Measurements from ENCODE around the gene HABP4. TPM values are rescaled to one million over a fixed set of nuclear protein-coding genes. Genes with fewer than 3 reads are reported as not detected.

HABP4 gene
- polyA plus RNA-seq, 4 donors, result 20.0 to 22.0 (median 21.2) TPM

GRCh38 chr9:96430377-96430776 lies 19.6 kb upstream of the HABP4 start:
- no peak for DNase-seq (ENCODE audit: low read depth in 4 of 4, low spot score in 2 of 4)

DNA sequence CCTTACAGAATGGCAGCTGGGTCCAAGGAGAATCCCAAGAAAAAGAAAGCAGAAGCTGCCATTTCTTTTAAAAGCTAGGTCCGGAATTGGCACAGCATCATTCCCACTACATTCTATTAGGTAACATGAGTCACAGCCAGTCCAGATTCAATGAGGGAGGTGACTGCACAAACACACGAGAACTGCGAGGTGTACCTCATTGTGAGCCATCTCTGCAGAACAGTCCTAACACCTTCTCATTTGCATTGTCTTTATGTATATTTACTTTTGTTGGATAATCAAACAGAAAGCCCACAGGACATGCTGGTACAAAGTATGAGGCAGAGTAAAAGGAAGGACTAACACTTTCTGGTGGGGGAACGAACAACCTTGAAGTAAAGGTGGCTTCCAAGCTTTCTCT lies 14.6 kb upstream of the HABP4 start:
- DNase-seq (ENCODE audit: low read depth in 4 of 4, low spot score in 2 of 4), result no peak

DNA sequence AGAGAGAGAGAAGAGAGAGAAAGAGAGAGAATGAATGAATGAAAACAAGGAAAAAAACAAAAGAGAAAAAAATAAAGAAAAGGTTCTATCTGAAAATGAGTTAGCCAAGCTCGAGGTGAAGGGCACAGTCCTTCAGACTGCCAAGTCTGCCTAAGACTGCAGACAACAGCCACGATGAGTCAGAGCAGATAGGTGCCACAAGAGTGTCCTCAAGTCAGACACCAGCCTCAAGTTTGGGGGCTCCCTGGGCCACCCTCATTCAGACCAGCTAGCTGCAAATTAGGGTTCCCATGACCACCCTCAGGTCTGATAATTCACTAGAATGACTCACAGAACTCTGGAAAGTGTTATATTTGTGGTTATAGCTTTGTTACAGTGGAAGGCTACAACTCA lies 13.9 kb upstream of the HABP4 start:
- DNase-seq (ENCODE audit: low read depth in 4 of 4, low spot score in 2 of 4), result no peak

DNA sequence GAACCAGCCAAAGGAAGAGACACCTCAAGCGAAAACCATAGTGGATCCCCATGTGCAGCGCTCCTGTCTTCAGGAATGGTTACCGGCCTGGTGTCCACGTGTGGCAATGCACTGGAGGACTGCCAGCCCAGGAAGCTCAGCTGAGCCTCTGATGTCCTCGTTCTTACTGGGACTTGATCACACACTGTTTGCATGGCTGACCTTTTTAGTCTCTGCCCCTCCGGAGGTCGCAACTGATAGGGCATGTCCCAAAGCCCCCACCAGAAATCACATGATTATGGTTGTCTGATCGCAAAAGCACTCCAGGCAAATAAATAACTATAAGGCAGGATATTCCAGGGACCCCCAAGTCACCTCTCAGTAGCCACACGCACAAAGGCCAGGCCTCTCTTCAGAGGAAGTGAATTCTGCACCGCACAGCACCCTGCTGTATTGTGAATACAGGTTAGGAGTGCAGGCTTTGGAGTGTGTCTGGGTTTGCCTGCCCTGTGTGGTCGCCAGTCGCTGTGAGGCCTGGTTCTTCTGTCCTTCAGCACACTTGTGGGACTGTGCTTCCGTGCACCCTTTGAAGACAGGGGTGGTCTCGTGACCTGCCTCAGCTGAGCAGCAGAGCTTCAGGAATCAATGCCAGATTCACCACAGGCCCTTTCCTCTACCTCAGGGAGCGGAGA lies 13.4 kb upstream of the HABP4 start:
- no peak for DNase-seq (ENCODE audit: low read depth in 4 of 4, low spot score in 2 of 4)

- DNase-seq (ENCODE audit: low read depth in 4 of 4, low spot score in 2 of 4), result no peak
Measured at GRCh38 chr9:96437454-96437853, 12.5 kb upstream of the HABP4 start.

- DNase-seq (ENCODE audit: low read depth in 4 of 4, low spot score in 2 of 4), result no peak
Measured at GRCh38 chr9:96440671-96441199, 9.2 kb upstream of the HABP4 start.

DNA sequence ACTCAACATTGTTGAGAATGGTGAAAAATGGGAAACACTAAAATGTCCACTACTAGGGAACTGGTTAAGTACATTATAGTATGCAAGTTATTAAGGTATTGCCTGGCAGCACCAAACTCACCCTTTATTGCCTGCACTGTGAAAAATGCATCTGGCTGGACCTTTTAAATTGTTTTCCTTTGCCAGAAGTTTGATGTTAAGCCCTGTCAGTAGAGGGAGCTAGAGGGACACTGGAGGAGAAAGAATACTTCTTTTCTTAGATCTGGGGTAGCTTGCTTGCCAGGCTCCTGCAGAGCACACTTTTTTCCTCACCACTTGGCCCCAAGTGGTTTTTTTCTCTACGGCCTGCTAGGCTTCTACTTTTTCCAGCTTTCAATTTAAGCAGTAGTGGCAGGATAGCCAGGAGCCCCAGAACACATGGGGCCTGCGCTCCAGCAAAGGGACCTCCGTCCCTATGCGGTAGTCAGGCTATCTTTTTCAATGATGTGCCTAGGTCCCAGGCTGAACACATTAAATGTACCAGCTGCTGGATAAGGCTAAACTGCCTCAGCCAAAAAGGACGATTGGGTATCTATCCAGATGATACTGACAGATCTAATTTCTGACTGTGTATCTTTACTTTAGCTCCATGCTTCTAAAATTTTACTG lies 8.0 kb upstream of the HABP4 start:
- no peak for DNase-seq (ENCODE audit: low read depth in 4 of 4, low spot score in 2 of 4)

DNA sequence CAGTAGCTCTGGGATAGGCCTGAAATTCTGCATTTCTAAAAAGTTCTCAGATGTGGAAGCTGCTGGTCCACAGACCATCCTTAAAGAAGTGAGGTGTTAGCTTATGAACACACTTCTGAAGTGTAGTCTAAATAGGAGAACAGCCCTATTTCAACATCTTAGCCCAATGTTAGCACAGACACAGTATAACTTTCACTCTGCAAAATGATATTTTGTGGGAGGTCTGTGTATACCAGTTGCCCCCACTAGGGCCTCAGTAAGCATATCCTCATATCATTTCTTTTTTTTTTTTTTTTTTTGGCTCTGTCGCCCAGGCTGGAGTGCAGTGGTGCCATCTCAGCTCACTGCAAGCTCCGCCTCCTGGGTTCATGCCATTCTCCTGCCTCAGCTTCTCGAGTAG lies 7.5 kb upstream of the HABP4 start:
- no peak for DNase-seq (ENCODE audit: low read depth in 4 of 4, low spot score in 2 of 4)

GRCh38 chr9:96447406-96447805 lies 2.6 kb upstream of the HABP4 start:
- no peak for DNase-seq (ENCODE audit: low read depth in 4 of 4, low spot score in 2 of 4)

DNA sequence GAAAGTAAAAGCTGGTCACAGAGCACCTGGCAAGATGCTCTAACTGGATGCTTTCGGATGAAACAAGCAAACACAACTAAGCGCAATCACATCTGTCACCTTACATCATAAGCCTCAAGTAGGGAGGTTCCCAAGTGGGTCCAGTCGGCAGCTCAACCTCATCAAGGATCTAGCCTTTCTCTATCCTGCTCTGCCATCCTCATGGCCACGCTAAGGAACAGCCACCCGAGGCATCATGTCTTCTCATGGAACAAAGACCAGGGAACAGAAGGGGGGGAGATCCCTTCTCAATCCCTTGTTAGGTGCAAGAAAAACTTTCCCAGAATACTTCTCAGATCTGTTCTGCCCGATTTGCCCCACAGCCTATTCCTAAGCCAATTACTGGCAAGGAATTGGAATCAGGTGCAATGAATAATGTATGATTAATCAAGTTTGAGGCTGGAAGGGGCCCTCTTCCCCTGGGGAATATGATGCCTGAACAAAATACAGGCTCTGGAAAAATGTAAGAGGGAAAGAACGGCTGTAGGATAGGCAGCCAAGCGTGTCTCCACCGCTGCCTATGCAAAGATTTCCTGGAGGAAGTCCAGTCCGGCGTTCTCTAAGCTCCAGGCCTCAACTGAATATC lies 1.3 kb upstream of the HABP4 start:
- no peak for DNase-seq (ENCODE audit: low read depth in 4 of 4, low spot score in 2 of 4)

DNA sequence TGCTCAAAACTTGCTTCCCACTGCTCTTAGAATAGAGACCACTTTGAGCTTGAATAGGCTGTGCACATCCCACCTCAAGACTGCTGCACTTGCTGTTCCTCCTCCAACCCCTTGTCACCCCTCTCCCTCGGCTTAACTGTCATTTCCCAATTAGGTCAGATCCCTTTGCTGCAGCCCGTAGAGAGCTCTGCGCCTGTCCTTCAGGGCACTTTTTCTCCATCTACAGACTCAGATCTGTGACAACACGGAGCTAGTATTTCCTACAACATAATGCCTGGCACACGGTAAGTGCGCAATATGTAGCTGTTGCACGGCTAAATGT lies 485 bp upstream of the HABP4 start:
- DNase-seq (ENCODE audit: low read depth in 4 of 4, low spot score in 2 of 4), result peak in 1 of 4 donors; percentile 66

DNA sequence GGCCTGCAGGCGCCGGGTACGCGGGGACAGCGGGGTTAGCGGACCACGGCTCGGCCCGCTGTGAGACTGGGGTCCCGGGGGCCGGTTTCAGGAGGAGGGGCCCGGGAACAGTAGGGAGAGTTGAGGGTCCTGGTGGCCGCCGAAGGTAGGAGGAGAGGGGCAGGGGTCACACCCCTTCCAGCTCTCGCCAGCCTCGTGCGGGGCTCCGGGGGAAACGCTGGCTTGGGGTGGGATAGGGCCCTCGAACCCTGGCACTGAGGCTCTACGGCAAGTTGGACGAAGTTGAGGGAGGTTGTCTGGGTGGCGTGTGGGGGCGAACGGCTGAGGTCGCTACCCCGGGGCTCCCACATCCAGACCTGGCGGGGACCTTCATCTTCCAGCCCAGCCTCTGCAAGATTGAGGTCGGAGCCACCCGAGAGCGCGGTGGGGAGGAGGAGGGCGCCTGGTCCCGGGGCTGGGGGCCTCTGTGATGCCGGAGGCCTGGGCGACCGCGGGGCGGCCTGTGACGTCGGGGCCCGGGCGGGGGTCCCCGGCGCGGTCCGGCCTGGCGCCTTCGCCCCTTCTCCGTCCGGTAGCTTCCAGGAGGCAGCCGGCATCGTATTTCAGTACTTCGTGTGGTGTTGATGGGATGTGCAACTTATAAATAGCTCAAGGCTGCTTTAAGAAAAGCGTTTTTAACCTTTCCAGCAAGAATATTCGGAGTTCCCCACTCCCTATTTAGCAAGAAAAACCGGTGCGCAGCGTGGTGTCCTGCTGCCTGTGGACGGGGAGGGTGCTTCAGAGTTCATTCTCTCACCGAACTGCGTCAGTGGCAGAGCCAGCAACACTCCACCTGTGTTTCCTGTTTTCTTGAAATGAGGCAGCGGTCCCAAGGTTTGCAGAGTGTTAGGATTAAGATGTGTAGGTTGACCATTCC lies 902 bp downstream of the HABP4 start:
- no peak for DNase-seq (ENCODE audit: low read depth in 4 of 4, low spot score in 2 of 4)

DNA sequence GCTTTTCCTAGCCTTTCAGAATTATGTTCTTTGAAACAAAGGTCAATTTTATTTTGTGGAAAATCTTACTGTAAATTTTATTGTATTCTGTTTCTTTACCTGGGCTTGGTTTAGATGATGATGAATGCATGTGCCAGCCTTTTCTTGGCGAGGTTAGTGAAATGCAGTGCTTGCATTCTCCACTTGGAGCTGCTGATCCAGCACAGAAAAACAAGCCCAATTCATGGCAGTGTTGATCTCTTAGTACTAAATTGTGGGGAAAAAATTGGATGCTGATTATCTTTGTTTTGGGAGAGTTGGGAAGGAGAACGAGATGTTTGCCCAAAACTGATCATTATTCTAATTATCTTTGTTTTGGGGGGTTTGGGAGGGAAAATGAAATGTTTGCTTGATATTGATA lies 3.7 kb downstream of the HABP4 start:
- DNase-seq (ENCODE audit: low read depth in 4 of 4, low spot score in 2 of 4), result no peak

GRCh38 chr9:96457266-96457665 lies 7.3 kb downstream of the HABP4 start:
- DNase-seq (ENCODE audit: low read depth in 4 of 4, low spot score in 2 of 4), result no peak

GRCh38 chr9:96458226-96458625 lies 8.3 kb downstream of the HABP4 start:
- no peak for DNase-seq (ENCODE audit: low read depth in 4 of 4, low spot score in 2 of 4)

- no peak for DNase-seq (ENCODE audit: low read depth in 4 of 4, low spot score in 2 of 4)
Measured at GRCh38 chr9:96459268-96460007, 9.5 kb downstream of the HABP4 start.

- DNase-seq (ENCODE audit: low read depth in 4 of 4, low spot score in 2 of 4), result no peak
Measured at GRCh38 chr9:96460470-96460869, 10.5 kb downstream of the HABP4 start.

- no peak for DNase-seq (ENCODE audit: low read depth in 4 of 4, low spot score in 2 of 4)
Measured at GRCh38 chr9:96460882-96461281, 10.9 kb downstream of the HABP4 start.

- no peak for DNase-seq (ENCODE audit: low read depth in 4 of 4, low spot score in 2 of 4)
Measured at GRCh38 chr9:96461336-96461735, 11.4 kb downstream of the HABP4 start.

DNA sequence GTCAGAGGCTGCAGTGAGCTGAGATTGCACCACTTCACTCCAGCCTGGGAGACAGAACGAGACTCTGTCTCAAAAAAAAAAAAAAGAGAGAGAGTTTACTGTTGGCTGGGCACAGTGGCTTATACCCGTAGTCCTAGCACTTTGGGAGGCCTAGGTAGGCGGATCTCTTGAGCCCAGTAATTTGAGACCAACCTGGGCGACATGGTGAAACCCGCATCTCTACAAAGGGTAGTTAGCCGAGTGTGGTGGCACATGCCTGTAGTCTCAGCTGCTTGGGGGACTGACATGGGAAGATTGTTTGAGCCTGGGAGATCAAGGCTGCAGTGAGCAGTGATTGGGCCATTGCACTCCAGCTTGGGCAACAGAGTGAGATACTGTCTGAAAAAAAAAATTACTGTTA lies 12.6 kb downstream of the HABP4 start:
- DNase-seq (ENCODE audit: low read depth in 4 of 4, low spot score in 2 of 4), result no peak
